ENCODE data around the gene UGT3A1. TPM values are rescaled to one million over a fixed set of nuclear protein-coding genes. Genes with fewer than 3 reads are reported as not detected.

UGT3A1 gene
- total and polyA plus RNA-seq, 10 of the 15 experiments (the other 5 are each of a cell fraction or from before 2014, with no cell fraction given): not detected

DNA sequence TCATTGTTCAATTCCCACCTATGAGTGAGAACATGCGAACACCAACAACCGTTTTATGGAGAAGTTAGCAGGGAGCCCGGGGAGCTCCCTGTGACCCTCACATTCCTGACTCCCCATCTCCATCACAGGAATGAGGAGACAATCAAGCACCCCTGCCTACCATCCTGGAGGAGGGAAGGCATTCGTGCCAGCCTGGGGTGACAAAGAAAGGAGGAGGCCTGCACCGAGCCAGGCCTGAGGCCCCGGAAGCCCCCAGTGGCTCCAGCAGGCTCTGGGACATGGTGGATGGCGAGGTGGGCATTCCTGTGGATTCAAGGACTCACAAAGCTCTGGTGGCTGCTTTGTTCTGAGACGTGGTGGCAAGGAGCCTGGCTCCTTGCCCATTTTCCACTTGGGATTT, 36.5 kb upstream of the UGT3A1 start:
- CTCF ChIA-PET: no interaction called here
- ATAC-seq: no peak
- Histone ChIP-seq H3K27ac (ENCODE audit: control insufficient read depth, insufficient read depth) (no peak overlapping the region), H3K4me2 (ENCODE audit: control insufficient read depth, insufficient read depth) (no peak overlapping the region), H3K79me2 (ENCODE audit: control insufficient read depth, insufficient read depth, low read length) (no peaks in the 10 kb centered on the region), H3K4me1 (ENCODE audit: control insufficient read depth, insufficient read depth, low read length) (no peaks in the 10 kb centered on the region), H3K4me3 (no peak overlapping the region), H3K9ac (ENCODE audit: control insufficient read depth, insufficient read depth, low read length) (no peak overlapping the region), H4K20me1 (ENCODE audit: control insufficient read depth, insufficient read depth) (no peaks in the 10 kb centered on the region), H3K27me3 (replicated peaks in 1 of 2; ENCODE audit: control insufficient read depth in 2 of 2, insufficient read depth in 2 of 2, low read length in 1 of 2) (no peaks in the 10 kb centered on the region), H2AFZ (ENCODE audit: control insufficient read depth, low read depth, low read length) (no peak overlapping the region), H3K36me3 (ENCODE audit: control insufficient read depth in 2 of 2, insufficient read depth in 2 of 2, low read length in 1 of 2) (no peaks in the 10 kb centered on the region), H3K9me3 (replicated peaks; ENCODE audit: control insufficient read depth, insufficient read depth, low read length) (no peaks in the 10 kb centered on the region)
- TF ChIP-seq ZNF622 (IDR thresholded peaks at IDR 0.05): no peak
- TF ChIP-seq SMAD1 (IDR thresholded peaks at IDR 0.05; ENCODE audit: low read depth, partially characterized antibody): no peak
- TF ChIP-seq NFYA (IDR thresholded peaks at IDR 0.05; ENCODE audit: borderline replicate concordance, low read depth, low read length): no peak
- no peak for TF ChIP-seq BACH1 (IDR thresholded peaks at IDR 0.05; ENCODE audit: borderline replicate concordance)
- TF ChIP-seq, protein P1, sequence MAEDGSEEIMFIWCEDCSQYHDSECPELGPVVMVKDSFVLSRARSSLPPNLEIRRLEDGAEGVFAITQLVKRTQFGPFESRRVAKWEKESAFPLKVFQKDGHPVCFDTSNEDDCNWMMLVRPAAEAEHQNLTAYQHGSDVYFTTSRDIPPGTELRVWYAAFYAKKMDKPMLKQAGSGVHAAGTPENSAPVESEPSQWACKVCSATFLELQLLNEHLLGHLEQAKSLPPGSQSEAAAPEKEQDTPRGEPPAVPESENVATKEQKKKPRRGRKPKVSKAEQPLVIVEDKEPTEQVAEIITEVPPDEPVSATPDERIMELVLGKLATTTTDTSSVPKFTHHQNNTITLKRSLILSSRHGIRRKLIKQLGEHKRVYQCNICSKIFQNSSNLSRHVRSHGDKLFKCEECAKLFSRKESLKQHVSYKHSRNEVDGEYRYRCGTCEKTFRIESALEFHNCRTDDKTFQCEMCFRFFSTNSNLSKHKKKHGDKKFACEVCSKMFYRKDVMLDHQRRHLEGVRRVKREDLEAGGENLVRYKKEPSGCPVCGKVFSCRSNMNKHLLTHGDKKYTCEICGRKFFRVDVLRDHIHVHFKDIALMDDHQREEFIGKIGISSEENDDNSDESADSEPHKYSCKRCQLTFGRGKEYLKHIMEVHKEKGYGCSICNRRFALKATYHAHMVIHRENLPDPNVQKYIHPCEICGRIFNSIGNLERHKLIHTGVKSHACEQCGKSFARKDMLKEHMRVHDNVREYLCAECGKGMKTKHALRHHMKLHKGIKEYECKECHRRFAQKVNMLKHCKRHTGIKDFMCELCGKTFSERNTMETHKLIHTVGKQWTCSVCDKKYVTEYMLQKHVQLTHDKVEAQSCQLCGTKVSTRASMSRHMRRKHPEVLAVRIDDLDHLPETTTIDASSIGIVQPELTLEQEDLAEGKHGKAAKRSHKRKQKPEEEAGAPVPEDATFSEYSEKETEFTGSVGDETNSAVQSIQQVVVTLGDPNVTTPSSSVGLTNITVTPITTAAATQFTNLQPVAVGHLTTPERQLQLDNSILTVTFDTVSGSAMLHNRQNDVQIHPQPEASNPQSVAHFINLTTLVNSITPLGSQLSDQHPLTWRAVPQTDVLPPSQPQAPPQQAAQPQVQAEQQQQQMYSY (CRISPR knock-in tag; IDR thresholded peaks at IDR 0.05): no peak
- no peak for TF ChIP-seq HDAC6 (IDR thresholded peaks at IDR 0.05; ENCODE audit: unreplicated experiment)
- no peak for TF ChIP-seq BHLHE40 (IDR thresholded peaks at IDR 0.05; ENCODE audit: borderline replicate concordance in 1 of 2, low read depth in 2 of 2, low read length in 1 of 2)
- no peak for TF ChIP-seq MXI1 (IDR thresholded peaks at IDR 0.05; ENCODE audit: low read depth, low read length)
- TF ChIP-seq IRF3 (IDR thresholded peaks at IDR 0.05): no peak
- no peak for TF ChIP-seq CBX5 (IDR thresholded peaks at IDR 0.05; ENCODE audit: low read depth)
- no peak for TF ChIP-seq TCF3 (IDR thresholded peaks at IDR 0.05; ENCODE audit: borderline replicate concordance, insufficient read depth, low read depth, low read length)
- TF ChIP-seq SMARCA5 (IDR thresholded peaks at IDR 0.05): no peak
- no peak for TF ChIP-seq POU2F2 (IDR thresholded peaks at IDR 0.05; ENCODE audit: borderline replicate concordance, low read depth, low read length)
- no peak for TF ChIP-seq RBBP5 (conservative IDR thresholded peaks at IDR 0.05)
- no peak for TF ChIP-seq HDGF (IDR thresholded peaks at IDR 0.05)
- TF ChIP-seq, protein P2, sequence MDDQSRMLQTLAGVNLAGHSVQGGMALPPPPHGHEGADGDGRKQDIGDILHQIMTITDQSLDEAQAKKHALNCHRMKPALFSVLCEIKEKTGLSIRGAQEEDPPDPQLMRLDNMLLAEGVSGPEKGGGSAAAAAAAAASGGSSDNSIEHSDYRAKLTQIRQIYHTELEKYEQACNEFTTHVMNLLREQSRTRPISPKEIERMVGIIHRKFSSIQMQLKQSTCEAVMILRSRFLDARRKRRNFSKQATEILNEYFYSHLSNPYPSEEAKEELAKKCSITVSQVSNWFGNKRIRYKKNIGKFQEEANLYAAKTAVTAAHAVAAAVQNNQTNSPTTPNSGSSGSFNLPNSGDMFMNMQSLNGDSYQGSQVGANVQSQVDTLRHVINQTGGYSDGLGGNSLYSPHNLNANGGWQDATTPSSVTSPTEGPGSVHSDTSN (IDR thresholded peaks at IDR 0.05; ENCODE audit: insufficient replicate concordance, low read depth, low read length): no peak
- no peak for DNase-seq (ENCODE audit: low read depth, low spot score)
- in situ Hi-C loops (cut with MboI): no loop called here
- RAD21 ChIA-PET (ENCODE audit: unreplicated experiment): no interaction called here
- POLR2A ChIA-PET: no interaction called here
- WGBS (ENCODE audit: insufficient coverage, insufficient replicate concordance, low lambda C conversion rate, missing lambda C conversion rate): 22% methylated on average over 8 of the region's 8 CpGs
- no TSS peak for BruUV-seq (replicated peaks)
- intact Hi-C loops (cut with micrococcal nuclease; ENCODE audit: unreplicated experiment): no loop called here
- SMC1A ChIA-PET (ENCODE audit: uncharacterized antibody, unreplicated experiment): no interaction called here
- no peak for FAIRE-seq
